Type B pancreatic cell (in vitro differentiated cells): ENCODE measurements around the gene SGIP1. TPM values are rescaled to one million over a fixed set of nuclear protein-coding genes. Genes with fewer than 3 reads are reported as not detected.
A peak's percentile ranks its signal among the peaks of the same experiment; 100 is the strongest.

Source experiments
- DNase-seq: peaks from one replicate; pipeline ENCODE4 v3.0.0; 2021; ENCODE audit warnings: mixed read lengths; ENCODE audit not compliant: unreplicated experiment; ENCODE audit errors: extremely low spot score
- H3K27ac Mint-ChIP-seq: 2 replicates; pipeline ENCODE4 v1.8.0; 2021; ENCODE audit warnings: mild to moderate bottlenecking, mixed read lengths
- H3K27me3 Mint-ChIP-seq: 2 replicates; pipeline ENCODE4 v1.8.0; 2021; ENCODE audit warnings: mixed read lengths
- H3K36me3 Mint-ChIP-seq: 2 replicates; pipeline ENCODE4 v1.8.0; 2021; ENCODE audit warnings: mixed read lengths
- H3K4me1 Mint-ChIP-seq: one replicate; pipeline ENCODE4 v1.8.0; 2021; ENCODE audit warnings: mixed read lengths; ENCODE audit not compliant: unreplicated experiment
- H3K4me3 Mint-ChIP-seq: 2 replicates; pipeline ENCODE4 v1.8.0; 2021; ENCODE audit warnings: mild to moderate bottlenecking, mixed read lengths
- H3K9me3 Mint-ChIP-seq: 2 replicates; pipeline ENCODE4 v1.8.0; 2021; ENCODE audit warnings: mixed read lengths
- CTCF ChIP-seq: fragments of 200-600 bp; sonication (generic); conservative IDR thresholded peaks from 2 replicates; pipeline ENCODE4 v1.5.0; 2021; ENCODE audit warnings: antibody characterized with exemption, mild to moderate bottlenecking
- long read RNA-seq: library from polyadenylated mRNA; unstranded; transcript quantifications from one replicate; pipeline ENCODE4 v2.0.0, GENCODE V29; 2020
- total RNA-seq: library from RNA; stranded (reverse); gene quantifications from 2 replicates; pipeline ENCODE4 v1.2.1, GENCODE V29; 2021; ENCODE audit warnings: low replicate concordance

Gene SGIP1
- total RNA-seq, result 2.6 and 3.4 TPM in 2 replicates
- long read RNA-seq, partial matches to known transcripts, result 0 of 2 reads
- long read RNA-seq, other reads (novel, unspliced or antisense), result 2 of 2 reads

- Mint-ChIP-seq H3K4me1 (peaks cover 11% of the 10 kb centered on the region), H3K4me3 (peak within 1 kb of the TSS; percentile 90), H3K27ac (peak within 1 kb of the TSS; percentile 57), H3K9me3 (no peaks in the 10 kb centered on the region), H3K36me3 (no peaks in the 10 kb centered on the region), H3K27me3 (peaks cover 43% of the 10 kb centered on the region)
- TF ChIP-seq CTCF, result no peak
- no peak for DNase-seq
Observed at GRCh38 chr1:66533804-66534740, at the start of gene SGIP1. Gene SGIP1, plus strand, starts transcription at chr1:66534153. Its CDS starts 206 bp downstream, at chr1:66534359.

- Mint-ChIP-seq H3K4me1 (peaks cover 6% of the 10 kb centered on the region), H3K9me3 (no peaks in the 10 kb centered on the region), H3K36me3 (no peaks in the 10 kb centered on the region), H3K27ac (no peak overlapping the region), H3K4me3 (no peak overlapping the region), H3K27me3 (no peaks in the 10 kb centered on the region)
- no peak for DNase-seq
- no peak for TF ChIP-seq CTCF
Observed at GRCh38 chr1:66489151-66489550, 44.8 kb upstream of the SGIP1 start.

- DNase-seq, result no peak
- Mint-ChIP-seq H3K27me3 (no peaks in the 10 kb centered on the region), H3K4me1 (peaks cover 6% of the 10 kb centered on the region), H3K9me3 (no peaks in the 10 kb centered on the region), H3K4me3 (no peak overlapping the region), H3K36me3 (no peaks in the 10 kb centered on the region), H3K27ac (no peak overlapping the region)
- TF ChIP-seq CTCF, result no peak
Observed at GRCh38 chr1:66489972-66490601, 43.9 kb upstream of the SGIP1 start.

GRCh38 chr1:66490816-66491215 lies 43.1 kb upstream of the SGIP1 start:
- Mint-ChIP-seq H3K9me3 (no peaks in the 10 kb centered on the region), H3K27ac (no peak overlapping the region), H3K4me3 (no peak overlapping the region), H3K27me3 (no peaks in the 10 kb centered on the region), H3K36me3 (no peaks in the 10 kb centered on the region), H3K4me1 (peaks cover 6% of the 10 kb centered on the region)
- no peak for TF ChIP-seq CTCF
- DNase-seq, result no peak

- H3K4me3 Mint-ChIP-seq, result no peak overlapping the region
Observed at GRCh38 chr1:66492424-66492823, 41.5 kb upstream of the SGIP1 start.

More at GRCh38 chr1:66492424-66492823, 41.5 kb upstream of the SGIP1 start:
- no peak for DNase-seq
- Mint-ChIP-seq H3K4me1 (peaks cover 6% of the 10 kb centered on the region), H3K36me3 (no peaks in the 10 kb centered on the region), H3K27ac (no peak overlapping the region), H3K9me3 (no peaks in the 10 kb centered on the region), H3K27me3 (peaks cover 7% of the 10 kb centered on the region)
- no peak for TF ChIP-seq CTCF
